K562 (cell line): ENCODE results near the gene JAKMIP1.

ENCODE experiments used
- CHD2 ChIP-seq: IDR thresholded peaks from 2 replicates; pipeline ENCODE4 v1.6.1; 2011; ENCODE audit warnings: low read depth, low read length
- EZH2 ChIP-seq: IDR thresholded peaks from 2 replicates; pipeline ENCODE4 v1.6.1; 2012; ENCODE audit warnings: low read depth, mild to moderate bottlenecking, inconsistent platforms, low read length, borderline replicate concordance
- GATAD2B ChIP-seq: fragments of 450-650 bp; IDR thresholded peaks from 2 replicates; pipeline ENCODE4 v1.6.1; 2017; ENCODE audit warnings: mild to moderate bottlenecking, borderline replicate concordance
- GTF2F1 ChIP-seq: IDR thresholded peaks from 2 replicates; pipeline ENCODE4 v1.6.1; 2011; ENCODE audit warnings: low read depth, low read length, improper control_type of control experiment
- HNRNPL ChIP-seq: fragments of 200-400 bp; formaldehyde crosslinking; IDR thresholded peaks from 2 replicates; pipeline ENCODE4 v1.6.1; 2017; ENCODE audit warnings: low read depth, mild to moderate bottlenecking, low read length
- NFATC3 ChIP-seq: fragments of 450-650 bp; IDR thresholded peaks from 2 replicates; pipeline ENCODE4 v1.6.1; 2017; ENCODE audit warnings: mild to moderate bottlenecking

GRCh38 chr4:6052679-6053078, 147.7 kb downstream of the JAKMIP1 start:
- TF ChIP-seq HNRNPL (no peak), GTF2F1 (no peak), GATAD2B (no peak), CHD2 (no peak), NFATC3 (no peak), EZH2 (no peak)
